MV-4-11 (cell line): ENCODE results near the gene WNT3A.
A peak's percentile ranks its signal among the peaks of the same experiment; 100 is the strongest.
"Not testable (repeated sequence)": the region's sequence is repeated elsewhere in the genome, so short reads cannot be mapped to it uniquely, and the experiment has no call there.

ENCODE experiments used
- DNase-seq: peaks from one replicate; lab custom pipeline; 2025; lab: John Stamatoyannopoulos, UW

WNT3A gene

DNA sequence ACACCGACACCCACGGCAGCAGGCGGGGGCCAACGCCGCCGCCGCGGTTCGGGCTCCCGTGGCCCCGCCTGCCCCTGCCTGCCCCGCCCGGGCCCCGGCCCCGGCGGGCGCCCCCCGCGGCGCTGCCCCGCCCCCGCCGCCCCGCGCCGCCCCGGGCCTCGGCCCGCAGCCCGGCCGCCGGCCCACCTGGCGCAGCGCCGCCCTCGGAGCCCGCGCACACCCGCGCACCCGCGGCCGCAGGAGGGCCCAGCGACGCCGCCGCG, at the start of gene WNT3A:
WNT3A (plus strand) TSS at position 213 of the 263 bp plus-strand sequence. CDS start 131 bp downstream, outside the sequence.
- no peak for DNase-seq

DNA sequence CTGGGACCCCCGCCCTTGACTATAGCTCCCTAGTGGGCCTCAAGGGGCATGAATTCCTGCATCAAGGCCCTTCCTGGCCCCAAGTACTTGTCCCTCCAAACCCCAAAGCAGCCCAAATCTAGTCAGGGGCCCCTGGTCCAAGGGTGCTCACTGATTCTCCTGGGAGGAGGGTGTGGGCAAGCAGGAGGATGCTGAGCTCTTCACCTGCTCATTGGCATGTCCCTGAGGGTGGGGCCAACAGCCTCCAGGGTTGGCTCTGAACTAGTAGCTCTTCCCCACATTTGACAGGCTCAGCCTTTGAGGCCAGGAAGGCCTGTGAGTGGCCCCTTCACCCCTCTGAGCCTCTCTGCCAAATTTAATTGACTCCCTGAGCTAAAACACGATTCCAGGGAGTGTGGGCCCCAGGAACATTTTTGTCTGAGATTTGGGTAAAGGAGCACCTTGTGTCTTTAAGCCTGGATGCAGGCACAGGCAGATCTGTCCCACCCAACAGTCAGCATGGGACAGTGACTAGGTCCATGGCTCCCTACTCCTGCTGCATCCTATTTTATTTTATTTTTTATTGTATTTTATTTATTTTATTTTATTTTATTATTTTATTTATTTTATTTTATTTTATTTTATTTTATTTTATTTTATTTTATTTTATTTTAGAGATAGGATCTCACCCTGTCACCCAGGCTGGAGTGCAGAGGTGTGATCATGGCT, 48.0 kb upstream of the WNT3A start:
- no peak for DNase-seq

DNA sequence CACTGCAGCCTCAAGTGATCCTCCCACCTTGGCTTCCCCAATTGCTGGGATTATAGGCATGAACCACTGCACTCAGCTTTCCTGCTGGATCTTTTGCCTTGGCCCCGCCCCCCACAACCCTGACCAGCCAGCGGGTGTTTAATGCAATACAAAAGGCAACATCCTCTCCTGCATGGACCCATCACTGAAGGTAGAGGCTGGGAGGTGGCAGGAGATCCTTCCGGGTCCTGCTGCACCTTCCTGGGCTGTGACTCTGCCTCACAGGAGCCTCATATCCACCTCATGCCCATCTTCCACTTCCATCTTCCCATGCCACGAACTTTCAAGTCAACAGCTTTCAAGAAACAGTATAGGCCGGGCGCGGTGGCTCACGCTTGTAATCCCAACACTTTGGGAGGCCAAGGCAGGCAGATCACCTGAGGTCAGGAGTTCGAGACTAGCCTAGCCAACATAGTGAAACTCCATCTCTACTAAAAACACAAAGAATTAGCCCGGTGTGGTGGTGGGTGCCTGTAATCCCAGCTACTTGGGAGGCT, 47.4 kb upstream of the WNT3A start:
- DNase-seq = no peak

GRCh38 chr1:227961651-227962466, 44.9 kb upstream of the WNT3A start:
- DNase-seq = peak; percentile 86

DNA sequence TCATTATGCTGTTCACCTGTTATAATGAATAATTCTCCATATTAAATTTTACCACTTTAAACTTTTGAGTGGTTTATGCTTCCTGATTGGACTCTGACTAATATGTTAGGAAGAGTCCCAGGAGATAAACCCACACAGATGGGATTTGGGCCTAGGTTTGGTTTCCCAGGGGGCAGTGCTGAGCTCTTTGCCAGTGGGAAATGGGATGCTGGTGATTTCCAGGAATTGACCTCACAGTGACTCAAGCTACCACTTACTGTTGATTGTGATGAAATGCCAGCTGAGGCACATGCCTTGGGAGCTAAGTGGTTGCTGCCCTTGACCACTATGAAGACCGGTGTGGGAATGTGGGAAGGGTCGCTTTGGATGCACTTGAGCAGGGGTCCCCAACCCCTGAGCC, 40.1 kb upstream of the WNT3A start:
- not testable (repeated sequence) for DNase-seq

DNA sequence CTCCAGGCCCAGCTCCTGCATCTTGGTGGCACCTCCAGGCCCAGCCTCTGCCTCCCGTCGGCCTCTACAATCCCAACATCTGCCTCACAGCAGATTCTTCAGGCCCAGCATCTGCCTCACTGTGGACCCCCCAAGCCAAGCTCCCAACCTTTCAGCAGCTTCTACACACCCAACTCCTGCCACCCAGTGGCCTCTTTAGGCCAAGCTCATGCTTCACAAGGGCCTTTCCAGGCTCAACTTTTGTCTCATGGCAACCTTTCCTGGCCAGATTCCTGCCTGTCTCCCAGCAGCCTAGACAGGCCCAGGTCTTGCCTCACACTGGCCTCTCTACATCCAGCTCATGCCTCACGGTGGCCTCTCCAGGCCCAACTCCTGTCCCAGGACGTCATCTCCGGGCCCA, 39.0 kb upstream of the WNT3A start:
- not testable (repeated sequence) for DNase-seq

GRCh38 chr1:227970076-227970995, 36.5 kb upstream of the WNT3A start:
- DNase-seq = not testable (repeated sequence)

DNA sequence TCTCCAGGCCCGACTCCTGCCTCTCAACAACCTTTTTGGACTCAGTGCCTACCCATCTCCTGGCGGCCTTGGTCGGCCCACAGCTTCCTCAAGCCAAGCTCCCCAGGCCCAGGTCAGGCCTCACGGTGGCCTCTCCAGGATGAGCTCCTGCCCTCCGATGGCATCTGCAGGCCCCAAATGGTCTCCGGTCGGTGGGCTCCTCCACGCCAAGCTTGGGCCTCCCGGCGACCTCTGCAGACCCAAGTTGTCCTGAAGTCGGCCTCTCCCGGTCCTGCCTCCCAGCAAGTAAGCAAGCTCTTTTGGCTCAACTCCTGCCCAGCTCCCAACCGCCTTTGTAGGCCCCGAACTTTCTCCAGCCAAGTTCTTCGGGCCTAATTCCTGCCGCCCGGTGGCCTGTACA, 35.6 kb upstream of the WNT3A start:
- DNase-seq = not testable (repeated sequence)

DNA sequence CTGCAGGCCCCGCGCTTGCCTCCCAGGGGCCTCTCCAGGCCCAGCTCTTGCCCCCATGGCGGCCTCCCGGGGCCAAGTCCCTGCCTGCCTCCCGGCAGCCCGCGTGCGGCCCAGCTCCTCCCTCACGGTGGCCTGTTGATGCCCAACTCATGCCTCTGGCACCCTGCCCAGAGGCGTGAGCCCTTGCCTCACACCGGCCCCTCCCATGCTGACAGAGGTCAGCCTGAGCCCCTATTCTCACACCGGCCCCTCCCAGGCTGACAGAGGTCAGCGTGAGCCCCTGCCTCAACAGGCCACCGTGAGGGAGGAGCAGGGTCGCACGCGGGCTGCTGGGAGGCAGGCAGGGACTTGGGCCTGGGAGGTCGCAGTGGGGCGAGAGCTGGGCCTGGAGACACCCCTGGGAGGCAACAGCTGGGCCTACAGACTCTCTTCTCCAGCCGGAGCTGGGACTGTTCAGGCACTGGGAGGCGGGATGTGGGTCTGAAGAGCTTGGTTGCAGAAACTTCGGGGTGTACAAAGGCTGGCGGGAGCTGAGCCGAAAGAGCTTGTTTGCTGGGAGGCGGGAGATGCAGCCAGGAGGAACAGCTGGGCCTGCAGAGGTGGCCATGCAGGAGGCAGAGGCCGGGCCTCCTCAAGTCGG, 35.0 kb upstream of the WNT3A start:
- DNase-seq = not testable (repeated sequence)

GRCh38 chr1:227972283-227972679, 34.5 kb upstream of the WNT3A start:
- DNase-seq = not testable (repeated sequence)

DNA sequence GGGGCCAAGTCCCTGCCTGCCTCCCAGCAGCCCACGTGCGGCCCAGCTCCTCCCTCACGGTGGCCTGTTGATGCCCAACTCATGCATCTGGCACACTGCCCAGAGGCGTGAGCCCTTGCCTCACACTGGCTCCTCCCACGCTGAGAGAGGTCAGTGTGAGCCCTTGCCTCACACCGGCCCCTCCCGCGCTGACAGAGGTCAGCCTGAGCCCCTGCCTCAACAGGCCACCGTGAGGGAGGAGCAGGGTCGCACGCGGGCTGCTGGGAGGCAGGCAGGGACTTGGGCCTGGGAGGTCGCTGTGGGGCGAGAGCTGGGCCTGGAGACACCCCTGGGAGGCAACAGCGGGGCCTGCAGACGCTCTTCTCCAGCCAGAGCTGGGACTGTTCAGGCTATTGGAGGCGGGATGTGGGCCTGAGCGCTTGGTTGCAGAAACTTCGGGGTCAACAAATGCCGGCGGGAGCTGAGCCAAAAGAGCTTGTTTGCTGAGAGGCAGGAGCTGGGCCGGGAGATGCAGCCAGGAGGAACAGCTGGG, 33.9 kb upstream of the WNT3A start:
- not testable (repeated sequence) for DNase-seq

GRCh38 chr1:227973724-227974288, 33.0 kb upstream of the WNT3A start:
- not testable (repeated sequence) for DNase-seq

DNA sequence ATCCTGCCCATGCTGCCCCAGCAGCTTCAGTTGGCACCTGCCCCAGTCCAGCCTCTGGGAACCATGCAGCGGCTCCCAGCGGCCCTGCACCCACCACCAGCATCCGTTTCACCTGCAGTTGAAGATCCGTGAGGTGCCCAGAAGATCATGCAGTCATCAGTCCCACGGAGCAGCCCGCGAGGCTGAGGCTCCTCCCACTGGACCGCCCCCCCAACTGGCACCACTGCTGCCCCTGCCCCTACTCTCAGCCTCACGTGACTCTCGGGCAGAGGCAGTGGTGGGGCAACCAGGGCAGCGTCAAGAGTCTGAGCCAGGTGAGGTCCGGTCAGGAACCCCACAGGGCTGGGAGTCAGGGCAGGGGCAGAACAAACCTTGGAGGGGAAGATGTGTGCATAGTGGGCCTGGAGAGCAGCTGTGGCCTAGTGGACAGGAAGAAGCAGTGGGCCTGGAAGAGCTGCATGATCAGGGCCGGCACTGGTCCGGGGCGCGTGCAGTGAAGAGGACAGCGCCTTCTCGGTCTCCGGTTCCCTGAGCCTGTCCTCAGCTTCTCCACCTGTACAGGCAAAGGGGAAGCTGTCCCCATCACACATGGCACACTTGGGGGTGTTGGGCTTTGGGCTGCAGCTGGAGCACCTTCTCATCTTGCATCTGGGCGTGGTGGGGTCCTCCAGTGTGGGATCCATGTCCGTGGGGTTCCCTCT, 31.1 kb upstream of the WNT3A start:
- DNase-seq = not testable (repeated sequence)

DNA sequence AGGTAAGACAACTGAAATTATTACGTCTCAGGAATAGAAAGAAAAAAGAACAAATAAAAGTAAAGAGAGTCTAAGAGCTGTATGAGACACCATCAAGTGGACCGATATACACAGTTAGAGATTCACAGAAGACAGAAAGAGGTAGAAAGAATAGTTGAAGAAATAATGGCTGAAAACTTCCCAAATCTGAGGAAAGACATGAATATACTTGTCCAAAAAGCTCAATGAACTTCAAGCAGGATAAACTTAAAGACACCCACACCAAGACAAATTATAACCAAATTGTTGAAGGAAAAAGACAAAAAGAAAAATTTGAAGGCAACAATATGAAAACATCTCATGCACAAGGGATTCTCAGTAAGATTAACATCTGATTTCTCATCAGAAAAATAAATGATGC, 19.6 kb upstream of the WNT3A start:
- no peak for DNase-seq

DNA sequence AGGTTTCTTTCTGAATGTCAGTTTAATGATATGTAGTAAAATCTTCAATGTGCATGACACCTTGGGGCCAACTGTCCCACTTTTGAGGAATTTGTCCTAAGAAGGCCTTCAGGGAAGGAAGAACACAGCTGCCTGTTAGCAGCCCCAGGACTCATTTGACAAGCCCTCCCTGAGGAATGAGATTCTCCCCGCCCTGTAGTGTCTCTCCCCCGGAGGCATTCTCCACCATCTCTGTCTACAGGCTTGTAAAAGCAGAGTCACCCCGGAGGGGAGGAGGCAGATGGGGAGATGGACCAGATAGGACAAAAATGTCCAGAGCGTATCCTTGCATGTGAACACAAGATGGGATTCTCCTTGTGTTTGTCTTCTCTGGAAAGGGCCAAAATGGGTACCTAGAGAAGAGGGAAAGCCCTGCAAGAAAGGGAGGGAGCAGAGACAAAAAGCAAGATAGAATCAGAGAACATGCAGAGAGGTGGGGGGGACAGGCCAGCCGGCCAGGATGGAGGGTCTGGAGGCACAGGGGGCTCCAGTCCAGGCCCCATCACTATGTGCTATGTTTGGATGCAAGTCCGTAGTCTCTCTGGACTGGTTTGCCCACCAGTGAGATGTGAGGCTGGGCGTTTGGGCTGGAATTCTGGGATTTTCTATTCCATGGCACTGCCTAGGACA, 12.0 kb upstream of the WNT3A start:
- DNase-seq = no peak

- no peak for DNase-seq
Measured at GRCh38 chr1:227996187-227996950, 10.4 kb upstream of the WNT3A start.

DNA sequence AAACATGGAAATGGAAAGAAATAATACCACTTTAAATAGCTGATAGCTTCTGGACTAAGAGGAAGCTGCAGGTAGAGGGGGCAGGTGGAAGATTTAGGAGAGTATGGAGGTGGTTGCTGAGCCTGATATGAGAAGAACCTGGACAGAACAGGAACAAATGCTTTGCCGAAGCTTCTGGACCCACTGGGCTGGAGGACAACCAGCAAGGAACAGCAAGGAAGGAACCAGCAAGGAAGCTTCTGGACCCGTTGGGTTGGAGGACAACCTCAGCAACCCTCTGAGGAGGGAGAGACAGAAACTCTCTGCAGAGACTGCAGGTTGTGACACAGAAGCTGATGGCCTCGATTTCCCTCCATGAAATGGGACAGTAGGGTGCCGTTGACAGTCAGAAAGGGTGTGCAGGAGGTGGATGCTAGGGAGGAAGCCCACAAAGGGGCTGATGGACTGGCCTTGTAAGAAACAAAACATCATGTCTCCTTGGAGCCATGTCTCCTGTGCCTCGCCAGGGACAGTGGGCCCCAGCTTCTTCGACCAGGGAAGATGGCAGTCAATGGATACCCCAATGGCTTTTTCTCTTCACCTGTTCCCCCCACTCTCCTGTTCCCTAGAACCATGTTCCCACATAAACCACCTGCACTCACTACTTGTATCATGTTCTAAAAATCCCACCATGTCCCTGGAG, 8.3 kb upstream of the WNT3A start:
- DNase-seq = no peak
